Measurements from ENCODE around the gene IL1B.

IL1B gene

DNA sequence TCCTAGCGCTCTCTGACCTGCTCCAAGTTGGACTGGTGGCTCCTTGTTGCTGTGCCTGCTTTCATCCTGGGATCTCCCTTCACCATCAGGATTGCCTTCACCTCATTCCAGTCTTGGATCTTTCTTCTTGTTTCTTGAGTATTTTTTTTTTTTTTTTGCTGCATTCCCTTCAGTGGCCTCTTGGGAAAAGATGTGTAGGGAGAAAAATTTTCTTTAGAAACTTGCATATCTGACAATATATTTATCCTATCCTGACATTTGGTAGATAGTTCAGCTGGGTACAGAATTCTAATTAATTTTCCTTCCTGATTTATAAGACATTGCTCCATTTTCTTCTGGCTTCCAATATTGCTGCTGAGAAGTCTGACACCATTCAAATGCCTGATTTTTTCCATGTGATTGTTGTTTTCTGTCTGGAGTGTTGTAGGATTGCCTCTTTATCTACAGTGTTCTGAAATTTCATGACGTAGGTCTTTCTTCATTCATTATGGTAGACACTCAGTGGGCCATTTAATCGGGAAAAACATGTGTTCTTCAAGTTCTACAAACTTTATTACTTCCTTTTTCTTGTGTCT lies 29.3 kb downstream of the IL1B start:
- no peak overlapping the region for H3K18ac ChIP-seq (ENCODE audit: low read length)
- no peak overlapping the region for H4K12ac ChIP-seq (ENCODE audit: low read depth, low read length)
- no peaks in the 10 kb centered on the region for H3K9me3 ChIP-seq (ENCODE audit: insufficient read depth, low read depth, low read length)
- no peaks in the 10 kb centered on the region for H3K79me2 ChIP-seq (ENCODE audit: control insufficient read depth, insufficient read depth, low read length, poor library complexity)
- H2BK5ac ChIP-seq (ENCODE audit: low read depth, low read length, poor library complexity), result no peak overlapping the region
- H4K8ac ChIP-seq (ENCODE audit: low read depth, low read length), result no peak overlapping the region
- H3K27ac ChIP-seq (ENCODE audit: low read depth, low read length), result no peak overlapping the region
- no peaks in the 10 kb centered on the region for H3K36me3 ChIP-seq (ENCODE audit: control insufficient read depth in 1 of 2, insufficient read depth in 2 of 2, low read length in 2 of 2)
- H2AFZ ChIP-seq (ENCODE audit: insufficient read depth, low read length, poor library complexity), result no peak overlapping the region
- H3K23ac ChIP-seq (ENCODE audit: low read length), result no peak overlapping the region
- no peak overlapping the region for H3K9ac ChIP-seq (ENCODE audit: low read length)
- WGBS (ENCODE audit: extremely low coverage, insufficient coverage, insufficient read length), result no CpG with 5 or more reads among the region's 3 CpGs
- peaks cover 2% of the 10 kb centered on the region for H3K79me1 ChIP-seq (ENCODE audit: low read length)
- H3K27me3 ChIP-seq (ENCODE audit: insufficient read depth, low read length), result no peaks in the 10 kb centered on the region
- H3K4me1 ChIP-seq (ENCODE audit: control insufficient read depth in 1 of 2, insufficient read depth in 2 of 2, low read length in 2 of 2), result peaks cover 0 to 10% of the 10 kb centered on the region in 2 experiments
- no peak overlapping the region for H3K4me2 ChIP-seq (ENCODE audit: low read length)
- H2AK5ac ChIP-seq (ENCODE audit: low read length), result no peak overlapping the region
- DNase-seq, result no peak
- H2BK120ac ChIP-seq (ENCODE audit: insufficient read depth, low read length, poor library complexity), result no peak overlapping the region
- H3K4ac ChIP-seq (ENCODE audit: low read depth, low read length), result no peak overlapping the region
- no peak overlapping the region for H3K14ac ChIP-seq (ENCODE audit: low read length)
- H3K4me3 ChIP-seq (ENCODE audit: low read depth, low read length), result no peak overlapping the region
- no peak overlapping the region for H2BK12ac ChIP-seq (ENCODE audit: low read length)
- no peak overlapping the region for H4K91ac ChIP-seq (ENCODE audit: low read depth, low read length)

GRCh38 chr2:112805542-112805941 lies 31.0 kb downstream of the IL1B start:
- H2BK12ac ChIP-seq (ENCODE audit: low read length), result peak overlapping the region; percentile 15

DNA sequence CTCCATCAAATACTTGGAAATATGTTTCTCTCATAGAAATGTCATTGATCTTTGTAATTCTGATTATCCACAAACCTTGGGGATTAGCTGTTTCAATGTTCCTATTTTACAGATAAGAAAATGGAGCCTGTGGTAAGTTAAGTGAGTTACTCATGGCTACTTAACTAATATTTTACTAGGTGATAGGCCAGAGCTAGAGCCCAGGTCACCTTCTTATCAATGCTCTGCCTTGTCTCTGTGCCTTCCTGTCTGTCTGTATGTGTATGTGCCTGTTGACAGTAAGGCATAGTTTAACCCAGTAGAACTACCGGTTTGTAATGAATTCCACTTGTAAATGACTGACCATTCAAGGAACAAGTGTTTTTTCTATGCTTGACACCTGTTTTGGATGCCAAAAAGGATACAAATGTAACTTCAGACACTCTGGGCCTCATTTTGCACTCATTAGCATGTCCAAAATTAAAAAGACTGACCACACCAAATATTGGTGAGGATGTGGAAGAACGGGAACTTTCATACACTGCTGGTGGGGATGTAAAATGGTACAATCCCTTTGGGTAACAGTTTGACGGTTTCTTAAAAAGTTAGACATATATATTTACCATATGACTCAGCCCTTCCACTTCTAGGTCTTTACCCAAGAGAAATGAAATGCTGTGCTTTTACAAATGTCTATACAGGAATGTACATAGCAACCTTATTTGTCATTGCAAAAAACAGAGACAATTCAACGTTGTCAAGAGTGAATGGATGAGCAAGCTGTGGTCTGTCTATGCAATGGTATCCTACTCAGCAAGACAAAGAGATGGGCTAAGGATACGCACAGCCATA lies 32.7 kb downstream of the IL1B start:
- Histone ChIP-seq H2AK5ac (ENCODE audit: low read length) (no peak overlapping the region), H3K36me3 (ENCODE audit: control insufficient read depth in 1 of 2, insufficient read depth in 2 of 2, low read length in 2 of 2) (no peaks in the 10 kb centered on the region), H3K4me1 (ENCODE audit: control insufficient read depth in 1 of 2, insufficient read depth in 2 of 2, low read length in 2 of 2) (peaks cover 0 to 3% of the 10 kb centered on the region in 2 experiments), H3K4me3 (ENCODE audit: low read depth, low read length) (no peak overlapping the region), H3K4me2 (ENCODE audit: low read length) (no peak overlapping the region), H2BK120ac (ENCODE audit: insufficient read depth, low read length, poor library complexity) (no peak overlapping the region), H3K18ac (ENCODE audit: low read length) (no peak overlapping the region), H2AFZ (ENCODE audit: insufficient read depth, low read length, poor library complexity) (no peak overlapping the region), H3K4ac (ENCODE audit: low read depth, low read length) (no peak overlapping the region), H4K8ac (ENCODE audit: low read depth, low read length) (no peak overlapping the region), H3K27me3 (ENCODE audit: insufficient read depth, low read length) (no peaks in the 10 kb centered on the region), H2BK5ac (ENCODE audit: low read depth, low read length, poor library complexity) (no peak overlapping the region), H3K27ac (ENCODE audit: low read depth, low read length) (peak overlapping the region; percentile 72), H3K79me2 (ENCODE audit: control insufficient read depth, insufficient read depth, low read length, poor library complexity) (no peaks in the 10 kb centered on the region), H3K9ac (ENCODE audit: low read length) (no peak overlapping the region), H3K14ac (ENCODE audit: low read length) (no peak overlapping the region), H3K9me3 (ENCODE audit: insufficient read depth, low read depth, low read length) (no peaks in the 10 kb centered on the region), H3K79me1 (ENCODE audit: low read length) (peaks cover 2% of the 10 kb centered on the region), H3K23ac (ENCODE audit: low read length) (no peak overlapping the region), H2BK12ac (ENCODE audit: low read length) (no peak overlapping the region), H4K12ac (ENCODE audit: low read depth, low read length) (no peak overlapping the region), H4K91ac (ENCODE audit: low read depth, low read length) (no peak overlapping the region)
- DNase-seq, result peak; percentile 46 to 90
- WGBS (ENCODE audit: extremely low coverage, insufficient coverage, insufficient read length), result no CpG with 5 or more reads among the region's 5 CpGs

More at GRCh38 chr2:112805542-112805941, 31.0 kb downstream of the IL1B start:
- WGBS (ENCODE audit: extremely low coverage, insufficient coverage, insufficient read length), result no CpG with 5 or more reads among the region's 11 CpGs
- no peak overlapping the region for H3K23ac ChIP-seq (ENCODE audit: low read length)
- H3K4me3 ChIP-seq (ENCODE audit: low read depth, low read length), result no peak overlapping the region
- H3K27ac ChIP-seq (ENCODE audit: low read depth, low read length), result no peak overlapping the region
- H3K79me1 ChIP-seq (ENCODE audit: low read length), result peaks cover 2% of the 10 kb centered on the region
- H3K4me2 ChIP-seq (ENCODE audit: low read length), result no peak overlapping the region
- H4K12ac ChIP-seq (ENCODE audit: low read depth, low read length), result no peak overlapping the region
- peak overlapping the region; percentile 45 for H4K91ac ChIP-seq (ENCODE audit: low read depth, low read length)
- no peaks in the 10 kb centered on the region for H3K36me3 ChIP-seq (ENCODE audit: control insufficient read depth in 1 of 2, insufficient read depth in 2 of 2, low read length in 2 of 2)
- no peak overlapping the region for H2AK5ac ChIP-seq (ENCODE audit: low read length)
- H3K14ac ChIP-seq (ENCODE audit: low read length), result no peak overlapping the region
- no peak overlapping the region for H2AFZ ChIP-seq (ENCODE audit: insufficient read depth, low read length, poor library complexity)
- H3K9me3 ChIP-seq (ENCODE audit: insufficient read depth, low read depth, low read length), result no peaks in the 10 kb centered on the region
- no peak overlapping the region for H3K9ac ChIP-seq (ENCODE audit: low read length)
- H3K4ac ChIP-seq (ENCODE audit: low read depth, low read length), result no peak overlapping the region
- no peaks in the 10 kb centered on the region for H3K27me3 ChIP-seq (ENCODE audit: insufficient read depth, low read length)
- peak overlapping the region; percentile 48 for H2BK120ac ChIP-seq (ENCODE audit: insufficient read depth, low read length, poor library complexity)
- DNase-seq, result no peak
- no peak overlapping the region for H4K8ac ChIP-seq (ENCODE audit: low read depth, low read length)
- H3K18ac ChIP-seq (ENCODE audit: low read length), result no peak overlapping the region
- no peaks in the 10 kb centered on the region for H3K79me2 ChIP-seq (ENCODE audit: control insufficient read depth, insufficient read depth, low read length, poor library complexity)
- H2BK5ac ChIP-seq (ENCODE audit: low read depth, low read length, poor library complexity), result no peak overlapping the region
- H3K4me1 ChIP-seq (ENCODE audit: control insufficient read depth in 1 of 2, insufficient read depth in 2 of 2, low read length in 2 of 2), result peaks cover 0 to 3% of the 10 kb centered on the region in 2 experiments

DNA sequence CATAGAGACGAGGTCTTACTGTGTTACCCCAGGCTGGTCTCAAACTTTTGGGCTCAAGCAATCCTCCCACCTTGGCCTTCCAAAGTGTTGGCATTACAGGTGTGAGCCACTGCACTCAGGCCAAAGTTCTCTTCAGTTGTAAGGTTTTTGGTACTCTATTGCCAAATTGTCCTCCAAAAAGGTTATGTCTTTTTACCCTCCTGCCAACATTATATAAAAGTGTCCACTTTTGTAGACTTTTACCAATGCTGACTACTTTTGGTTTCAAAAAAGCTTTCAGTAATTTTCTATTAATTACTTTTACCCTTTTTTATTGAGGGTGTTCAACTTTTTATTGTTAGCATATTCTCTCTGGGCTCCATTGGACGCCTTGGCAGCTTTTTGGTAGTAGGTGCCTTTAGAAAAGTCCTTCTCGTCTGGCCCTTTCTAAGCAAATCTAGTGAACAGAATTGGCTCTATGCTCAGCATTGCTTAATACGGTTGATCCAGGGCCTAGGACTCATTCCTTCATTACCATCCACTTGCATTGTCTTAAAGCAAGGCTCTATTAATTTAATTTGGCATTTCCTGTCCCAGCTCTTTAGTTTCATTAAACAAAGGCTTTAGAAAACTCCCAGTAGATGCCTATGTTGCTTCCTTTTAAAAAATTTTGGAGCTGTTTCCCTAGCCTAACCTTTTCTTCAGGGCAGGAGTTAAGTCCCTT lies 35.5 kb downstream of the IL1B start:
- H2BK120ac ChIP-seq (ENCODE audit: insufficient read depth, low read length, poor library complexity), result no peak overlapping the region
- no peak overlapping the region for H3K4me3 ChIP-seq (ENCODE audit: low read depth, low read length)
- no peaks in the 10 kb centered on the region for H3K9me3 ChIP-seq (ENCODE audit: insufficient read depth, low read depth, low read length)
- no peaks in the 10 kb centered on the region for H3K36me3 ChIP-seq (ENCODE audit: control insufficient read depth in 1 of 2, insufficient read depth in 2 of 2, low read length in 2 of 2)
- peaks cover 0 to 3% of the 10 kb centered on the region in 2 experiments for H3K4me1 ChIP-seq (ENCODE audit: control insufficient read depth in 1 of 2, insufficient read depth in 2 of 2, low read length in 2 of 2)
- H4K91ac ChIP-seq (ENCODE audit: low read depth, low read length), result no peak overlapping the region
- WGBS (ENCODE audit: extremely low coverage, insufficient coverage, insufficient read length), result no CpG with 5 or more reads among the region's 4 CpGs
- no peak overlapping the region for H3K4ac ChIP-seq (ENCODE audit: low read depth, low read length)
- H3K4me2 ChIP-seq (ENCODE audit: low read length), result no peak overlapping the region
- no peak overlapping the region for H3K18ac ChIP-seq (ENCODE audit: low read length)
- H4K12ac ChIP-seq (ENCODE audit: low read depth, low read length), result no peak overlapping the region
- H3K14ac ChIP-seq (ENCODE audit: low read length), result no peak overlapping the region
- H3K79me1 ChIP-seq (ENCODE audit: low read length), result peaks cover 2% of the 10 kb centered on the region
- DNase-seq, result no peak
- no peaks in the 10 kb centered on the region for H3K27me3 ChIP-seq (ENCODE audit: insufficient read depth, low read length)
- no peak overlapping the region for H3K23ac ChIP-seq (ENCODE audit: low read length)
- H2AK5ac ChIP-seq (ENCODE audit: low read length), result no peak overlapping the region
- H2BK5ac ChIP-seq (ENCODE audit: low read depth, low read length, poor library complexity), result no peak overlapping the region
- no peak overlapping the region for H3K9ac ChIP-seq (ENCODE audit: low read length)
- no peak overlapping the region for H4K8ac ChIP-seq (ENCODE audit: low read depth, low read length)
- H3K27ac ChIP-seq (ENCODE audit: low read depth, low read length), result no peak overlapping the region
- H2AFZ ChIP-seq (ENCODE audit: insufficient read depth, low read length, poor library complexity), result no peak overlapping the region
- no peaks in the 10 kb centered on the region for H3K79me2 ChIP-seq (ENCODE audit: control insufficient read depth, insufficient read depth, low read length, poor library complexity)
- H2BK12ac ChIP-seq (ENCODE audit: low read length), result no peak overlapping the region

All from trophoblast cell (in vitro differentiated cells and primary cell).